ENCODE results near the gene PSMA6.
"Not testable (repeated sequence)": the region's sequence is repeated elsewhere in the genome, so short reads cannot be mapped to it uniquely, and the experiment has no call there.

Gene PSMA6

DNA sequence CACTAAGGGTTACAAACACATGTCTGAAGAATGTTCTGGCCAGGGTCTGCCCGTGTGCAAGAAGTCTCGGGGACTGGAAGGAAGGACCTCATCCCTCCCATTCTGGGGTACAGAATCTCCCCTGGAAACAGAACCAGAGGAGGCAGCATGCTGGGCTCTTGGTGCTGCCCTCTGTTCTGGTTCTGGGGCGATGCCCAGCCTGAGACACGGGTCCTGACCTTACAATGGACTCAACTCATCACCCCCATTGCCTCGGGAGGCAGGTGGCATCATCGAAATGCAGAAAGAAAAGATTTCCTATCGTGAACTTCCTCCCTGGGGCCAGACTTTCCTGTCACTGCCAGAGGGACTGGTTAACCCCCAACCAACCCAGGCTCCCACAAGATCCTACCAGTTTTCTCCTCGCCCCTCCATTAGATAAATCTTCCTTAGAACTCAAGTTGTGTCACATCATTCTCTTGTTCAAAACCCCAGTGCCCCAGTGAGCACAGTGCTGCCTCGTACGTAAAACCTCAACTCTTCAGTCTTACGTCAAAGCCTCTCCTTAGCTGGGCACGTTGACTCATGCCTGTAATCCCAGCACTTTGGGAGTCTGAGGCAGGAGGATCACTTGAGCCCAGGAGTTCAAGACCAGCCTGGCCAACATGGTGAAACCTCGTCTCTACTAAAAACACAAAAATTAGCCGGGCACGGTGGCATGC is 52.1 kb downstream of the PSMA6 start:
- no peak for DNase-seq (ENCODE audit: low spot score)

DNA sequence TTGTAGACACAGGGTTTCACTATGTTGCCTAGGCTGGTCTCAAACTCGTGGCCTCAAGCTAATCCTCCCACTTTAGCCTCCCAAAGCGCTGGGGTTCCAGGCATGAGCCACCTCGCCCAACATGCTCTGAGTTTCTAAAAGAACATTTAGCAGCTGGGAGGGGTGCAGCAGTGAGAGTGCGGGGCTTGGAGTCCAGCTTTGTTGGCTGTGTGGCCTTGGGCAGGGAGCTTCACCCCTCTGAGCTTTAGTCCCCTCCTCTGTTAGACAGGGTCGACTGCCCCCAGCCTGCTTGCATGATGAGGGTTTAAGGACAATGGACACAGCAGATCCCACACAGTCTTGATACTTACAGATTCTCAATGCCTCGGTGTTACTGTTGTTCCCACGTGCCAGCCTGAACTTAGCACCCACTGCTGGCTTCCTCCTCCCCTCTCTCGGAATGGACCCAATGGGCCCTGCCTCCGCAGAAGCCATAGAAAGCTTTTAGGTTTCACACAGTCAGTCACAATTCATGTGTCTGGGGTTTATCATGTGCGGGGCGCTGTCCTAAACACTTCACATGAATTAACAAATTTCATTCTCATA is 54.6 kb downstream of the PSMA6 start:
- DNase-seq (ENCODE audit: low spot score): no peak

DNA sequence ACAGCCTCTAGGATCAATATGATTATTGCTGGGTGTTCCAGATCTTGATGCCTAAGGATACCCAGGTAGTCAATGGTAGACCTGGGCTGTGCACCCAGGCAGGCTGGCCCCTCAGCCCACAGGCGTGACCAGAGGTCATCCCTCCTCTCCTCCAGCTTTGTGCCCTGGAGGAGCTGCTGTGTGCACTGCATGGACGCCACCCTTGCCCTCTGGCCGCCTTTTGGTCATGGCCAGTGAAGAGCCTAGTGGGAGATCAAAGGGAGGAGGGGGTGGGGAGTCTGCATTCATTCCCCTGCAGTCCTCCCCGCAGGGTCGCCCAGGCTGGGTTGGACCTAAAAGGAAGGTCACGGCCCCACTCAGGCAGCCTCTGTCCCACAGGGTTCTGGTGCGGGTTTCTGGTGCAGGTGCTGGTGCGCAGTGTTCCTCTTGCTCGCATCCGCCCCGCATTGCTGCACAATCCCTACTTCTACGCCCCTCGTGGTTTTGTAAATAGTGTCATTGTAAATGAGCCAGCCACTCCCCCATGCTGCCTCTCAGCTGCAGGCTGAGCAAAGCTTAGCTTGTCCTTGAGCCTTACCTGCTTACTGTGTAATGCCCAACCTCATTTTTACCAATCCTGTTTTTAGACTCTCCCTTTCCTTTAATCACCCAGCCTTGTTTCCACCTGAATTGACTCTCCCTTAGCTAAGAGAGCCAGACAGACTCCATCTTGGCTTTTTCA is 55.3 kb downstream of the PSMA6 start:
- peak; percentile 28 for DNase-seq (ENCODE audit: low spot score)

DNA sequence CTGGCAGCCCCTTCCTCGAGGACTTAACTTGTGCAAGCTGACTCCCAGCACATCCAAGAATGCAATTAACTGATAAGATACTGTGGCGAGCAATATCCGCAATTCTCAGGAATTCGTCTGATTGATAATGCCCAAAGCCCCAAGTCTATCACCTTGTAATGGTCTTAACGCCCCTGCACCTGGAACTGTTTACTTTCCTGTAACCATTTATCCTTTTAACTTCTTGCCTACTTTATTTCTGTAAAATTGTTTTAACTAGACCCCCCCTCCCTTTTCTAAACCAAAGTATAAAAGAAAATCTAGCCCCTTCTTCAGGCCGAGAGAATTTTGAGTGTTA is 55.8 kb downstream of the PSMA6 start:
- DNase-seq (ENCODE audit: low spot score): not testable (repeated sequence)

DNA sequence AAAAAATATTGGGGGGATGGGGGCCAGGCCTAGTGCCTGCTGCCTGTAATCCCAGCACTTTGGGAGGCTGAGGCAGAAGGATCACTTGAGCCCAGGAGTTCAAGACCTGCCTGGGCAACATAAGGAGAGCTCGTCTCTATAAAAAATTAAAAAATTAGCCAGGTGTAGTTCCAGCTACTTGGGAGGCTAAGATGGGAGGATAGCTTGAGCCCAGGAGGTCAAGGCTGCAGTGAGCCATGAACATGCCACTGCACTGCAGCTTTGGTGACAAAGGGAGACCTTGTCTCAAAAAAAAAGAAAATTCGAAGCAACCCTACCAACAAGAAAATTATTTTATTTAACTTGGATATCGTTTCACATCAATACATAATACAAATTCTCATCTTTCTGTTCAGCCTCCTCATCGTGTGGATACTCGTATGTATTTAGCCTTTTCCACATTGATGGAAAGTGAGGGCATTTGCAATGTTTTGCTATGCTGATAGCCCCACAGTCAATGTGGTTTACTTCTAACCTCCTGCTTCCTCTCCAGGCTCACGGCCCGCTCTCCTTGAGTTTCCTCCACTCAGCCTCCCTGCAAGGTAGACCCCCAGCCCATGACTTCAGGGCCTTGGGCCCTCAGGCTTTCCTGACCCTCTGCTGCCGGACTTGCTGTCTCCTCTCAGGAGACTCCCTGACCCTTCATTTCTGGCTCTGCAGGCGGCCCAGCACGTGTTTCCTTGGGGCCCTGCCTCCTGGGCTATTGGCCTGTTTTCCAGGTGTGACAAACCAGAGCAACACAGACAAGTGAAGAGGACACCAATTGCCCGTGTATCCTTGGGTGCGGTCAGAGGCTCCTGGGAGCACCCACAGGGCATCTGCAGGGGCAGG is 57.5 kb downstream of the PSMA6 start:
- no peak for DNase-seq (ENCODE audit: low spot score)

DNA sequence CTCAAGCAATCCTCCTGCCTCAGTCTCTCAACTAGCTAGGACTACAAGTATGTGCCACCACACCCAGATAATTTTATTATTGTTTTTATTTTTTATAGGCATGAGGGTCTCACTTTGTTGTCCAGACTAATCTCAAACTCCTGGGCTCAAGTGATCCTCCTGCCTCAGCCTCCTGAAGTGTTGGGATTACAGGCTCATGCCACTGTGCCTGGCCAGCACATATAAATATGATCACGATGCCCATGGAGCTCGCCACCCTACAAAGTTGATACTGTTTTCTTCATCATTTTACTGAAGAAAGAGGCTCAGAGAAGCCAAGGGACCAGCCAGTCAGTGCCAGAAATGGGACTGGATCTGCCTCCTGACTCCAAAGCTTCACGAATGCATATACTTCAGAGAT is 59.3 kb downstream of the PSMA6 start:
- no peak for DNase-seq (ENCODE audit: low spot score)

DNA sequence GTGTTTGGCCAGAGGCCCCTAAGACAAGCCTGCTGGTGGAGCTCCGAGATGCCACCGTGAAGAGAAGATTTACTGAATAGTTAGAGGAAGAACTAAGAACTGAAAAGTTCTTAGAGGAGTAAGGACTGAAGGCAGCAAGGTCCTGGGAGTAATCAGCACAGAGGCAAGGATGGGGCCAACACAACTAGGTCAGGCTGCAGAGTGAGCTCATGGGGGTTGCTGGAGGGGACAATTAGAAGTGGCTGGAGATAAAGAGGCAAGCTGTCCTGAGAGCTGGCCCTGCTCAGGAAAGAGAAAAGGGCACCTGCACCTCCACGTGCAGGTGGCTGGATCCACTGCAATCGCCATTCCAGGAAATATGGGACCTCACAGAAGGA is 59.7 kb downstream of the PSMA6 start:
- no peak for DNase-seq (ENCODE audit: low spot score)

DNA sequence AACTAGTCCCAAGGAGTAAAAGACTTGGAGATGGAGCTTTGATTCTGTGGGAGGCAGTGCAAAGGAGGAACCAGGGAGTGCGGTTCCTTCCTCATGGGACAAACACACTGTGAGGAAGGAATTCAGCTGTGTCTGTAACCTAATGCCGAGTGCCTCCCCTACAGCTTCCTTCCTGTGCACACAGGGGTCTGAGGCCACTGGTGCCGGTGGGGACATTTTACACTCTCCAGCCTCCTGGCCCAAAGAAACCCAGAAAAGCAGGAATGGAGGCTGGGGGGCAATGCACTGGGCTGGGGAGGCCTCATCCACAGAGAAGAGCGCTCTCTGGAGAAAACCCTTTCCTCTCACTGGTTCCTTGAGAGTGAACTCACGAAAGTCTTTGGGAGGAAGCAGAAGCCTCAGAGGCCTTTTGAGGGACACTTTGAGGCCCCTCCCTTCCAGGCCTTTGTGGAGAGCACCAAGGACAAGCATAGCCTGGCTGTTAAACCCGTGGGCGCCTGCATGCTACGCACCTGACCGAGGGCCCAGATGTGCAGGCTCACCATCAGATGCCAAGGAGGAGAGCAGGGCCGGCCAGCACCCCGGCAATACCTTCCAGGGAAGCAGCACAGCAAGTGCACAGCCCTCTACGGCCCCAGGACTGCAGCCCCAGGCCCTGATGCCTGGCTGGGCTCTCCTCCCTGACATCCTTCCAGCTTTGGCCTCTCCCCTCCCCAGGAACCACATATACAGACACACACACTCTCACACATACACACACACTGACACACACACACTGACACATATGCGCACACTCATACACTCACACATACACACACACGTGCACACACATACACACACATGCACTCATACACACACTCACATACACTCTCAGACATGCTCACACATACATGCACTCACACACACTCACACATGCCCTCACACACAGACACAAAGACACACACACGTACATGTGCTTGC is 60.4 kb downstream of the PSMA6 start:
- no peak for DNase-seq (ENCODE audit: low spot score)

DNA sequence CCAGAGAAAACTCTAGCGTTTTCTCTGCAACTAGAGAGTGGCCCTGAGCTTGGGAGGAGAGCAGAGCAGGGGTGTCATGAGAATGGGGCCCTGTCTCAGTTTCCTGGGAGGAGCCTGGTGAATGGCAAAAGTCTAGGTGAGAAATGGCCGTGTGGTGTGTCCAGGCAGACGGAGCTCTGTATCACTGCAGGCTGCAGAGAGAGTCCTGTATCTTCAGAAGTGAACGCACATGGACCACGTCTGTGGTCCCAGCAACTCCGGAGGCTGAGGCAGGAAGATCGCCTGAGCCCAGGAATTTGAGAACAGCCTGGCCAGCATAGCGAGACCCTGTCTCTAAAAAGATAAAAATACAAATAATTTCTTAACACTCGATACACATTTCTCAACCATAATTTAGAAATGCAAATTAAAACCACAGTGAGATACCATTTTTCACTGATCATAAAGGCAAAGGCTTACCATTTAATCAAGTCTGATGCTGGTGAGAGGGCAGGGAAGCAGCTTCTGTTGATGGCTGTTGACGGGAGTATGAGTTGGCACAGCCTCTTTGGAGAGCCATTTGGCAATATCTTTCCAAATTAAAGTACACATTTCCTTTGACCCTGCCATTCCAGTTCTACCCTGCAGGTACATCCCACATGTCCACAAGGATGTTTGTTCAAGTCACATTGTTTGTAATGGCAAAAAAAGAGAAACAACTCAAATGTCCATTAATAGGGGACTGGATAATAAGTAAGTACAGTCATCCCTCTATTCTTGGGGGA is 61.4 kb downstream of the PSMA6 start:
- DNase-seq (ENCODE audit: low spot score): no peak

DNA sequence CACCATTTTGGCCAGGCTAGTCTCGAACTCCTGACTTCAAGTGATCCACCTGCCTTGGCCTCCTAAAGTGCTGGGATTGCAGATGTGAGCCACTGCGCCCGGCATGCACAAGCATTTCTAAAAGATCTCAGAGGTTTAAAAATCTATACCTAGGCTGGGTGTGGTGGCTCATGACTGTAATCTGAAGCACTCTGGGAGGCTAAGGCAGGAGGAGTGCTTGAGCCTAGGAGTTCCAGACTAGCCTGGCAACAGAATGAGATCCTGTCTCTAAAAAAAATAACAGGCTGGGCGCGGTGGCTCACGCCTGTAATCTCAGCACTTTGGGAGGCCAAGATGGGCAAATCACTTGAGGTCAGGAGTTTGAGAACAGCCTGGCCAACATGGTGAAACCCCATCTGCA is 63.1 kb downstream of the PSMA6 start:
- DNase-seq (ENCODE audit: low spot score): not testable (repeated sequence)

DNA sequence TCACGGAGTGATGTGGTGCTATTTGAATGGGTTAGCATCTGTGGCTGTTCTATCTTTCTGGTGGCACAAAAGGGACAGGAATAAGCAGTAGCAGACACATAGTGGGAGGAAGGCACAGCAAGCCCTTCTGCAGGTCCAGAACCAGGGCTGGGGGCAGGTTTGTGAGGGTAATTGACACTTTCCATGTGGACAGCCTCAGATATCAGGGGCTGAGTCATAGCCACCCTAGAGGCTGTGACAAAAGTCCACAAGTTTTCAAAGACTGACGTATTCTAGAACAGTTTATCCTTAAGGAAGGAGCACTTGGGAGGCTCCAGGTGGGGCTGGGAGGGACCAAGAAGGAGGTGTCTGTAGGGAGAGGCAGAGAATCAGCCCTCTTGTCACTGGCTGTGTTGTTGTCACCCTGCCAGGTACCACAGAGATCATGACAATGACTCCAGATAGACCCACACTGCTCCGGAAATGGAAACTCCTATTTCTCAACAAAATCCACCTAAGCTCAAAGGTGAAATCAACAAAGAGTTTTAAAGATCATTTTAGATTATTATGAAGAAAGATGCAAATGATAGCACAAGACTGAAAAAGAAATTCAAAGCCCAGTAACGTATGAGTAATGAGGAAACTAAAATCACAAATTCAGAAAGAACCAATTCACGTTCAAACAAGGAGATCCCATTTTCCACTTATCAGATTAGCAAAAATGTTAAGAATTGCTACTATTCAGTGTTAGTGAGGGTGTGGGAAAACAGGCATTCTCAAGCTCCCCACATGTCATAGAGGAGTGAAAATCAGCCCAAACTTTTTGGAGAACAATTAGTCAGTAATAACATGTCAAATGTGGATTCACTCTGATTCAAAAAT is 64.0 kb downstream of the PSMA6 start:
- DNase-seq (ENCODE audit: low spot score): peak; percentile 26

DNA sequence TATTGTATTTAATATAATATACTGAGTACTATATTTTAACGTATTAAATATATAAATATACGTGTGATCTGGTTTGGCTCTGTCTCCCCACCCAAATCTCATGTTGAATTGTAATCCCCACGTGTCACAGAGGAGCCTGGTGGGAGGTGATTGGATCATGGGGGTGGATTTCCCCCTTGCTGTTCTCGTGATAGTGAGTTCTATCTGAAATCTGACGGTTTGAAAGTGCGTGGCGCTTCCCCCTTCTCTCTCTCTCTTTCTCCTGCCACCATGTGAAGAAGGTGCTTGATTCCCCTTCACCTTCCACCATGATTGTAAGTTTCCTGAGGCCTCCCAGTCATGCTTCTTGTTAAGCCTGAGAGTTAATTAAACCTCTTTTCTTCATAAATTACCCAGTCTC is 67.5 kb downstream of the PSMA6 start:
- DNase-seq (ENCODE audit: low spot score): not testable (repeated sequence)

DNA sequence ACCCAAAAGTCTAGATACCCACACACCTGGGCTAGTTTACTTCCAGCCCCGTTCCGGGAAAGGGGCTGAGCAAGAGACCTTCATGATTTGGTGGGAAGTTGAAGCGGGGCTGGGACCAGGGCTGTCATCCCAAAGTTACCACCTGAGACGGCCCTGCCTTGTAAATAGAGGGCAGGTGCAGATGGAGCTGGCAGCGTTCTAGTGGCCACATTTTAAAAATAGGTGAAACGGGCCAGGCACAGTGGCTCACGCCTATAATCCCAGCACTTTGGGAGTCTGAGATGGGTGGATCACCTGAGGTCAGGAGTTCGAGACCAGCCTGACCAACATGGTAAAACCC is 68.9 kb downstream of the PSMA6 start:
- DNase-seq (ENCODE audit: low spot score): no peak

DNA sequence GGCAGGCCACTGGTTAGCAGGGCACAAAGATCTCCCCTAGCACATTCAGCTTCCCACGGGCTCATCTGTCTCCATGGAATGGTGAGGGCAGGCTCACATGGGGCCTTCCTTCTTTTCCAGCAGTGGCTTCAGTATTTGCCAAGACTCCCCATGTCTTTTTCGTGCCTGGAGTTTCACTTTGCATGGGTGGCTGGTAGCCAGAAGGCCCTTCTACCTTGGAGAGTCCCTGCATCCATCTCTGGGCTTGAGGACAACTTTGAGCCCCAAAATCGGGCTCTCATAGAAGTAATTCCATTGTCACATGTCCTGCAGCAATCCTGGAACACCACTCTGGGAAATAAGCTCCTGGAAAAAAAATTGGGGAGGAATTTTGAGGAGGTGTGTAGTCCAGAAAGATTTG is 70.3 kb downstream of the PSMA6 start:
- no peak for DNase-seq (ENCODE audit: low spot score)

DNA sequence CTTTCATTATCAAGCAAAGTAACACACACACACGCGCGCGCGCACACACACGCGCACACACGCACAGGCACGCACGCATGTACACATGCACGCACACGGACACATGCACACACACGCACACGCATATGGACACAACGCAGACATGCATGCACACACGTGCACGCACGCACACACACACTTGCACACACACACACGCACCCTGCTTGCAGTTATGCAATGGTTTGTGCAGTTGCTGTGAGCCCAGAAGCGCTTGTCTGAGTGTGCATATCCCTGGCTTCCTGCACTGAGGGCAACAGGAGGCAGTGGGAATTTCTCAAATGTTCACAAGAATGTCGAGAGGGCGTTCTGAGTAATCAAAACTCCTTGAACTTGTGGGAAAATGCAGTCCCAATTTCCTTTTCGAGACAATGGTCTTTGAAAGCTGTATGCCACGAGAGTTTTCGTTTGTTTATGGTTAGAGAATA is 70.8 kb downstream of the PSMA6 start:
- no peak for DNase-seq (ENCODE audit: low spot score)

DNA sequence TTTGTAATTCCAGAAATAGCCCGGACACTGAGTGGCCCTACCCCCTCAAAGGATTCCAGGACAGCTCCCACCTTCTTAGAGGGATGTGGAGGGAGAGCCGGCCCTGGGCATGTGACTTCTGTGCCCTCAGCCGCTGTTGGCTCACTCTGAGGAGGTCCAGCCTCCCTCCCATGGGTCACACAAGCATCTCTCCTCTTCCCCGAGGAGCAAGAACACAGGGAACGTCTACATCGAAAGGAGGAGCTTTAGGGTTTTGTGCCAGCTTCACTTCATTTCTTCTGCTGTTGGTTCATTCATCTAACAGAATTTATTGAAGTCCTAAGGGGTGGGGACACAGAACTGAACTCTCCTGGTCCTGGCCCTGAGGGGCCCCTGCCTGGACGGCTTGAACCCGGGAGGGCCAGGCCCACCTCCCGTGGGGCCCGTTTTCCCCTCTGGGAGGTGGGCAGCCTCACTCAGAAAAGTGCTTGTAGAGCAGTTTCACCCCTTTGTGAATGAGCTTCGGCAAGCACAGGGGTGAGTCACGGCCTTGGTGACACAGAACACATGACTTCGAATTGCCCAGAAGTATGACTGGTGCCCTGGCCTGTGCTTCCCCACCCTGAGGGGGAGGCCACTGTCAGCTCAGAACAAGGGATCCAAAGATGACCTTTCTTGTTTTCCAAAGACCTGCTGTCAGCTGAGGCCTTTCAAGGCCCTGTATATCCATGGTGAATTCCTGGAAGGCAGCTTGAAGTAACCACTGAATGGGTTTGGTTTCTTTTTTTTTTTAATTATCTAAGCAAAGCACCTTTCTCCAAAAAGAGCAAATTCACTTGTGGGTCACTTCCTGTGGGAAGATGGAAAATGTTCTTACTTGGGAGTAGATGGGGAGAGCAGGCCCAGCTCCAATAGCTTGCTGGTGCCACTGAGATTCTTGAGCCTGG is 73.2 kb downstream of the PSMA6 start:
- DNase-seq (ENCODE audit: low spot score): peak; percentile 82

DNA sequence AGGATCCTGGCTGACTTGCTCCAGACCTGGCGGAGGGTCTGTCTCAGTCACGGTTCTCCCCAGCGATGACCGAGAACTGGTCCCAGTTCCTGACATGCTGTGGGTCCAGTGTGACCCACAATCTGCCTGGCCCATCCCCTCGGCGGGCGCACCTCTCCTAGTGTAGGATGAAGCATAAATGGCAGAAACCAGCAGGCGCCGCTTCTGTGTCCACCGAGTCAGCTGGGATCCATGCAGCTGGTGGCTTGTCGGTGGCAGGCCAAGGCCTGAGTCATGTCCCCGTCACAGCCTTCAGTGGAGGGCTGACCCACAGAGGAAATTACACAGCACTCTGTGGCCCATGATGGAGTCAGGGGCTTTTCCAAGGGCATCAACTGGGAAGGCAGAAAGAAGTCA is 73.9 kb downstream of the PSMA6 start:
- no peak for DNase-seq (ENCODE audit: low spot score)

DNA sequence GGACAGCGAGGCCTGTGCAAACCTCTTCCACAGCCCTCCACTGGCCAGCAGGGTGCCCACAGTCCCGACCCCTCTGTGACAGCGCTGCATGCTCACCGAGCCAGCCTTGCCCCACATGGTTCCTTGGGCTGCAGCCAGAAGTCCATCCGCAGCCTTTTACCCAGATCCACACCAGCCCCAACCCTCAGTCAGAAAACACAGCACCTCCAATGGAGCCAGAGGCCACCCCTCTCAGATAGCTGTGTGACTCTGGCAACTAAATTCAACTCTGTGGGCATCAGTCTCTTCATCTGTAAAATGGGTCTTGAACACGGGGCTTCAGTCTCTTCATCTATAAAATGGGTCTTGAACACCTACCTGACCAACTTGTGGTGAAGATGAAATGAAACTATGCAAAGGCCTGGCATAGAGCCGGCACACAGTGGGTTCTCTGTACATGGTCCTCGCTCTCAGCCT is 74.4 kb downstream of the PSMA6 start:
- DNase-seq (ENCODE audit: low spot score): no peak

DNA sequence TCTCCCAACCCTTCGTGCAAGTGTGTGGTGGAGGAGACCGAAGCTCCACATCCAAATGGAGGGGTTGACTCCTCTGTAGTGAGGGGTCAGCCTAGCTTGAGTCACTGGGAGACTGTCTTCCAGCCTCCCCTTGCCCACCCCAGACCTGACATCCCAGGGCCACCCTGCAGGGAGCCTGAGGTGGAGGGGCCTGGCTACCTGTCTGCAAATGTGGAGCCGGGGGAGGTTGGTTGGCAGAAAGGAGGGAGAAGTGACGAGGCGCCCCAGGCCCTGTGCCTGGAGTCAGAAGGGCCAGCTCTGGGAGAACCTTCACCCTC is 74.8 kb downstream of the PSMA6 start:
- DNase-seq (ENCODE audit: low spot score): no peak
